ENCODE data around the gene EYA2.

The EYA2 gene

DNA sequence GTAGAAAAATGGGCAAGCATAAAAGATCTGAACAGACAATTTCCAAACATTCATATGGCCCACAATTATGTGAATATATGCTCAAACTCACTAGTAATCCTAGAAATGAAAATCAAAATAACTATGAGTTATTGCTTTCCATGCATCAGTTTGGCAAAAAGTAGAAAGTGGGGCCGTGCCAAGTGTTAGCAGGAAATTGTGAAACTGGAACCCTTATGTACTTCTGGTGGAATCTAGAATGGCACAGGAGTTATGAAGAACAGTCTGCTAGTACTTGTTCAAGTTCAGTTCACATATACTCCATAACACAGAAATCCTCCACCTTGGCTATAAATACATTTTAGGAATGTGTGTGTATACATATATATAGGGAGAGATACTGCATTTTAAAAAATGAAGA, 89.8 kb downstream of the EYA2 start:
- DNase-seq, result no peak

DNA sequence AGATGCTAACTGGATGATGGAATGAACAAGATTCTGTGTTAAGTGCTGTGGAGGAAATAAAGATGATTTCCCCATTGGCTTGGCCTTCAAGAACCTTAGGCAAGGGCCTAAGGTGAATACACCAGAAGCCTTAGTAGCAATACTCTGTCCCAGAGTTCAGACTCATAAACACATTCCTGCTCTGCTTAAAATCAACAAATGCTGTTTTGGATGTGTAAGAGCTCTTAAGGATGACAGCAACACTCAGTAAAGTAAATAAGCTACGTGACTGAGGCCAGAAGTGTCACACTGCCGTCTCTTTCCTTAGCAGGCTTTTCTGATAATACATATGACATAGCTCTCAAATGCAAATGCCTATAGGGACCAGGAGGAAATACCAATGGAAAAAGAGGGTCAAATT, 90.6 kb downstream of the EYA2 start:
- DNase-seq, result no peak

DNA sequence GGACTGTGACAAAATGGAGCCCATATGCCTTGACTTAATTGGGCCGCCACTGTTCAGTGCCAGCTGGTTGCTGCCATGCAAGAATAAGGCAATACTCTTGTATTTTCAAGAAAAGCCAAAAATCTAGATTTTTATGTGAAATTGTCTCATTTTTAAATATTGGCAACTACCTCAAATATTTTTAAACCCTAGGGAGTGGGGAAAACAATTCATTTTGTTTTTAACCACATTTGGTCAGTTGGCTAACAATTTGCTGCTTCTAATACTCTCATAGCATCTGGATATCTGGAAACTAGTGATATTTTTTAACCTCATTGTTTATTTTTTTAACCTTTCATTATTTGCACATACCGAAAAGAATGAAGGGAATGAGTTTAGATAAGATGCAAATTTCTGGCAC, 91.0 kb downstream of the EYA2 start:
- DNase-seq, result no peak

DNA sequence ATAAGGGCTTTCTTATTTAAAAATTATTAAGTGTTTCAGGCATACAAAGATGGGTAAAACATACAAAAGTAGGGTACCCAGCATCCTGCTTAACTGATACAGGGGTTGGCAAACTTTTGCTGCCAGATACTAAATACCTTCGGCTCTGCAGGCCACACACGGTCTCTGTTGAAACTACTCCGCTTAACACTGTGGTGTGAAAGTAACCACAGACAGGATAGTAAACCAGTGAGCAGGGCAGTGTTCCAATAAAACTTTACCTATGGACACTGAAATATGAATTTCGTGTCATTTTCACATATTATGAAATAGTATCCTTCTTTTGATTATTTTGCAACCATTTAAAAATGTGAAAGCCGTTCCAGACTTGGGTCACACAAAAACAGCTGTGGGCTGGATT, 92.4 kb downstream of the EYA2 start:
- no peak for DNase-seq

DNA sequence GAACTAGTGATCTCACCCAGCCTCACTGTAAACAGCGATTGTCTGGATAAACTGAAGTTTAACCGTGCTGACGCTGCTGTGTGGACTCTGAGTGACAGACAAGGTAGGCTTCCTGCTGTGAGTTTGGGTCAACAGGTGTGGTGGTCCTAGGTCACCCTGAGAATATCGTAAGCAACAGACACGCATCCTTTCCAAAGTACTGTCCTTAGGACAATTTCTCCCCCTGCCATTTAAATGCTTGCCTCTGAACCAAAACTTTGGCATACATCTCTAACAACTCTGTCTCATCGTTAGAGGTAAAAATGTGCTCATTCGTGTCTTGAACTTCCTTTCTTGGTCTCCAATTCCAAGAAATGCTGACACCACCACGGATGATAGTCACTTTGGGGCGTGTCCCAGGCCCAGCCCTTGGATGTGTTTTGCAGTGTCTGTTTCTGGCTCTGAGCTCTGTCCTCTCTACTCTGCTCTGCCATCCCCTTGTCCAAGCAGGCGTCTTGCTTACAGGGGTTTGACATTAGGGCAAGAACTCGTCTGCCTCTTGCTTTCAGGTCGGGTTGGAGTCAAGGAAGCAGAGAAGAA, 95.5 kb downstream of the EYA2 start:
- no peak for DNase-seq

DNA sequence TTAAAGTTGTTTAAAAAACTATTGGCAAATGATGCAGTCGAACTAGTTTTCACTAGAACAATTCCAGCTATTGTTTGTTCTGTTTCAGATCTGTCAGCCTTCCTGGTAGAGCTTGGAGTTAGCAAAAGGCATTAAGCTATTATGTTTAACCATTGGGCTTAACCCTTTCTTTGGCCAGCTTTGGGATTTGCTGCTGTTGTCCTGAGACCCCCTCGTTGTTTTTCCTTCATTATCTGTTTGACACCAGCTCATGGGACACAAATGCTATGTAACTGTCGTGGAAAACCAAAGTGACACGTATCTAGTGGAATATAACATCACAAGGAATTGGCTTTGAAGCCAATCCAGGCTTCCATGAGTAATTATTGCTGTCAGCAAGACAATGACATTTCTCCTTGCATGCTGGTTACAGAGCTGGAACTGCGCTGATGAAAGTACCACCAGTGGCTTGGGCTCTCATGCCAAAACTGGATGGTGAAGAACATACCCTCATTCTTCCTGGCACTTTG, 96.0 kb downstream of the EYA2 start:
- DNase-seq, result no peak

DNA sequence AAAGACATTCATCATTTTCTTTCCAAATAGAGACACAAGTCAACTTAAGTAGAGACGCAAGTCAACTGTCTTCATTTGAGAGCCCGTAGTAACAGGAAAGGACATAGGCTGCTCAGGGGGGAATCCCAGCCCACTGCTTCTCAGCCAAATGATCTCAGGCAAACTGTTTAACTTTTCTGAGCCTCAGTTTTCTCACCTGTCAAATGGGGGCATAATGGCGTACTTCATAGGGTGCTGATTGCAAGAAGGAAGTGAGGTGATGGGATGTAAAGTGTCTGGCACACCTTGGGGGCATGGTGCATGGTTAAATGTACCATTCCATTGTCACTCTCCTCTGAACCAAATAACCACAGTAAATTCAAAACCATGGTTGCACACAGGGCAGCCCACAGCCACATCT, 96.5 kb downstream of the EYA2 start:
- no peak for DNase-seq

DNA sequence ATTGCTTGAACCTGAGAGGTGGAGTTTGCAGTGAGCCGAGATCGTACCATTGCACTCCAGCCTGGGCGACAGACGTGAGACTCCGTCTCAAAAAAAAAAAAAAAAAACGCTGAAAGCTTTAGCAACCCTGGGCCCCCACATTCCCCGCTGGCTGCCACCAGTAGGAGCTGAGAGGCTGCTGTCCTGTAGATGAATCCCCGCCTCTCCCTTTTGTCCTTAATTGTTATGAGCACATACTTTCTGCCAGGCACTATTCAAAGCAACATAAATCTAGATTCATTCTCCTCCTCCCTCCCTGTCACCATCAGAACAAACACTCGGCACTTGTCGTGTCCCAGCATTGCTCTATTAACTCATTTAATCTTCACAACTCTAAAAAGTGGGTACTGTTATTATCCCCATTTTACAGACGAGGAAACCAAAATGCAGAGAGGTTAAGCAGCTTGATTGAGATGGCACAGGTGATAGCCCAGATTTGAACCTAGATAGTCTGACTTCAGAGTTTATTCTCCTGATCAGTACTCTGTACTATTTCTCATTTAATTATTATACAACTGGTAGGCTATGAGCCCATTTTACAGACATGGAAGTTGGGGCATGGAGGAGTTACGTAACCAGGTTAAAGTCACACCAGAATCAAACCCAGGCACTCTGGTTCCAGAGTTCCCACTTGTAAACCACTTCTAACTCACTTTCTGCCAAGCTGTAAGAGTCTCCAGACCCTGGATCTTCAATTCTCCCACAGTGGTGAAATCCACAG, 97.4 kb downstream of the EYA2 start:
- no peak for DNase-seq

DNA sequence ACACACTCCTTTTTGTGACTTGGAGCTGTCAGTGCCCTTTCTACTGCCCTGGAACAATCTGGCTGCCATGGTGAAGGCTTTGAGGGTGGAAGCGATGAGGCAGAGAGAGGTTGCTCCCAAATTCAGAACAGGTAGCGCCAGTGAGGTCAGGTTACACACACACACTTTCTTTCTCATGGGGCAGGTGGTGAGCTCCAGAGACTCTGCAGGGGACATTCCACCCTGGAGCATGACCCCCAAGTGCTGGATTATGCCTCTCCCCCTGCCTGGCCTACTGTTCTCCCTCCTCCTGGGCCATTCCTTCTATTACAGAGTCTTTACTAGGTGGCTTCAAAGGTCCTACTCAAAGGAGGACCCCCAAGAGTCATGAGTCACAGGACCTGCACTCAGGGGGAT, 98.0 kb downstream of the EYA2 start:
- no peak for DNase-seq

DNA sequence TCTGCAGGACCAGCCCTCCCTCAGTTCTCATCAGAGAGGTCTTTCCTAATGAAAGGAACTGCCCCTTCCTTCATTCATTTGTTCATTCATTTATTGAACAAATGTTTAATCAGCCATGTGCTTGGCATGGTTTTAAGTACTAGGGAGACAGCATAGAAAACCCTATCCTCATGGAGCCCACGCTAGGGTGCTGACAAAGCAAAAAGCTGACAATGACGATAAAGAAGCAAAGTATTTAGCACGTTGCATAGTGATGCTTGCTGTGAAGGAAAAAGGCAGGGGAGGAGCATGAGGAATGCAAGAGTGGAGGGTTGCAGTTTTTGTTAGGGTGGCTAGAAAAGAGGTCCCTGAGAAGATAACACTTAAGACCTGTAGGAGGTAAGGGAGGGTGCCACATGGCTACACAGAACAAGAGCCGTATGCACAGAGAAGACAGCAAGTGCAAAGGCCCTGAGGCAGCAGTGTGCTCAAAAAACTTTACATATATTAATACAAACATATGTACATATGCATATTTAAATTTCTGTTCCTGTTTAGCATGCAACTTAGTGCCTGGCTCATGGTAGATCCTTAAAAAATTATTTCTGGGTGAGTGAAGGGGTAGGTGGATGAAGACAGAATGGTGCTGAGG, 98.9 kb downstream of the EYA2 start:
- no peak for DNase-seq

DNA sequence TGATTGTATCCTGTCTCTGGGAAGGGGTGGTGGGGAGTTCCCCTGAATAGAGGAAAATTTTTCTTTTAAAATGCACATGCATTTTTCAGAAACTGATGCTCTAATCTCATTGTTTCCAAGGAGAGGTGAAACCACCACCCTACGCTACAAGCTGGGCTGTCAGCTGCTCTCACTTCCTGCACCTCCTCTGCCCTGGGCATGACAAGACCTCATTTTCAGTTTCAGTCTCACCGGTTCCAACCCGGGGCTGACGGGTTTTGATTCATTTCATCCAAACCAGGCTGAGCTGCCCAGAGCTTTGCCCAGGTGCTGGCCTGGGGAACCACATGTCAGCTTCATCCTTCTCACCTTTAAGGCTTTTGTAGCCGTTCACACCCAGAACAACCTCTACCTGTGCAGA, 99.7 kb downstream of the EYA2 start:
- no peak for DNase-seq

DNA sequence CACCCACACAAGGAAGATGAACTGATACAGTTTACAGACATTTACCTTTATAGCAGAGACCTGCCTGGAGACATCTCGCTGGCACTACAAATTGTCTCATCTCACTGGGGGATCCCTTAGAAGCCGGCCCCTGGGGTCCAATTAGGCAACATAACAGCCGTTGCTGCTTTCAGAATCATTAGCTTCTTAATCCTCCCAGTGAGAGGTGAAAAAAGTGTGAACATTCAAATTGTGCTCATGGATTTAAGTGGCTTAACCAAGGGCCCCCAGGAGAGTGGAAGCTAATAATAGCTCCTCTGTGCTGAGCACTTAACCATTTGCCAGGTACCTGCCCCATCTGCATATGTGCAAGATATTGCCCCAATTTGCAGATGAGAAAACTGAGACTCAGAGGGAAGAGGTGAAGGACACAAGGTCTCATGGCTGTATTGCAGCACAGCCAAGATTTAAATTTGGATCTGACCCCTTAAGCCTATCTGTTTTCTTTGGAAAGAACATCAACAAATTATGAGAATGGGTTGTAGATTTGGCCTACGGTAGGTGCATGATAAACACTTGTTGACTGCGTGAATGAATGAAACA, 101.0 kb downstream of the EYA2 start:
- no peak for DNase-seq

DNA sequence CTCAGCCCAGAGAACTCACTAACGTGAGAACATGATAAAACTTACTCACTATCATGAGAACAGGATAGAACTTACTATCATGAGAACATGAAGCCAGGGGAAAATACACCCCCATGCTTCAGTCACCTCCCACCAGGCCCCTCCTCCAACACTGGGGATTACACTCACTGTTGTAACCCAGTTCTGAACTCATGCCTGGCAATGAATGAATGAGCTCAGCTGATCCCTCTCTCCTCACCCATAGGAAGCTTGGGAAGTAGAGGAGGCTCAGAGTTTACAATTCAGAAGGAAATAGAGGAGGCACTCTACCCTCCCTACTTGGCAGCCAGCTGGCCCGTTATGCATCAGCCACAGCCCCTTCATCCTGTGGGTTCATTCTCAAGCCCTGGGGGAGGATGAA, 102.5 kb downstream of the EYA2 start:
- DNase-seq, result no peak

DNA sequence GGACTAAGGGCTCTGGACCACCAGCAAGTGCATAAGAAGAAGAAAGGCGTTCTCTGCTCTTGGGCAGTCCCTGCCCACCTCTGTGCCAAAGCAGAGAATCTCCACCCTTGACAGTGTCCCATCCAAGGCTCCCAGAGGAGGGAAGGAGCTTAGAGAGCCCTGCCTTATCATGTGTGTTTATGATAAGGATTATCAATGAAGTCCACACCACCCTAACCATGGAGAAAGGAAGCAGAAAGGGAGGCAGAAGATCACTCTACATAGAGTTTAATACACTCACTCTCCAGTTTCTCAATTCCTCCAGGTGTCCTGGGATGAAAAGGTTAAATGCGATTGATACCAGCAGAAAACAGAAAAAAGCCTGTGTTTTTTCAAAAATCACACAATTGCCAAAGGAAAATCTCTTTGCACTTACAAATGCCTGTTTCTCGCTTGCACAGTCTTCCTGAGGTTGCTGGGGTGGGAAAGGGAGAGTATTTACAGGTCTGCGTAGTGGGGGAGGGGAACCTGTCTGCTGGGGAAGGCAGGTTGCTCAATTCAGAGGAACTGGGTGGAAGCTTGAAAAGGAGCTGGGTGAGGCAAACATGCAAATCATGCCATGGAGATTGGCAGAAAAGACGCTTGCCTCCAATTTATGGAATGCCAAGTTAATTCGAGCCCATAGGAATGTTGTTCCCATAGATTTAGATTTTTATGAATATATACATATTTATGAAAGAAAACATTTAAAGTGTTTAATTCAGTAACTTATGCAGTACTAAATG, 104.0 kb downstream of the EYA2 start:
- DNase-seq, result no peak

DNA sequence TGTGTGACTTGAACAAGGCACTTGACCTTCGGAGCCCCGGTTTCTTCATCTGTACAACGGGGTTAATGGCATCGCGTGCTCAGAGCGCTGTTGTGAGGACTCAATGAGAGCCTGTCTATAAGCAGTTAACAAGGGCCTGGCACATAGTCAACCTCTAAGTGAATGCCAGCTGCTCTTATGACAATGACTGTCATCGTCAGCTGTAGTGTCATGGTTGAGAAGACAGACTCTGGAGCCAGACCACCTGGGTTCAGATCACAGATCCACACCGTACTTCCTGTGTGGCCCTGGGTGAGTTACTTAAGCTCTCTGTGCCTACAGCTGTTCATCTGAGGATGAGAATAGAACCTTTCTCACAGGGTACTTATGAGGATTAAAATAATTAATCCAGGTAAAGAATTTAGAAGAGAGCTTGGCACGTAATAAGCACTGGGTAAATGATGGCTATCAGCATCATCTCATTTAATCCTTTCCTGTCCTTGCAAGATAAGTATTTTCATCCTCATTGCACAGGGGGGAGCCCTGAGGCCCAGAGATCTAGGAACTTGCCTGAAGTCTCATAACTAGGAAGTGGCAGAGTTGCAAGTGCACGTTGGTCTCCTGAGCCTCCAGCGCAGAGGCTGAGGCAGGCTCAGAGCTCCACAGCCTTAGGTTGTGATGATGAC, 105.3 kb downstream of the EYA2 start:
- no peak for DNase-seq

DNA sequence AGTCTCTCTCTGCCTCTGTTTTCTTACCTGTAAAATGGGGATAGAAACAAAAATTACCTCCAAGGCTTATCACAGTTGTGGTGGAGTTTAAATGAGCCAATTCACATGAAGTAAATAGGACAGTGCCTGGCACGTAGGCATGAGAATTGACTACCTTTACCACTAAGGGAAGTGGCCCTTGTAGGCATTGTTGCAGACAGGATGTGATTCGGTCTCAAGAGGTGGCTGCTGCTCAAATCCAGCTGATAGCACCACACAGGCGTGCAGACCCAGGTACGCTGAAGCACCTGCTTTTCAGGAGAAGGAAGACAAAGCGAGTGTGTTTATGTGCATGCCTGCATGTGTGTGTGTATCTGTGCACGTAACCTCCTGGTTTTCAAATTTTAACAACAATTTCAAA, 108.6 kb downstream of the EYA2 start:
- no peak for DNase-seq

DNA sequence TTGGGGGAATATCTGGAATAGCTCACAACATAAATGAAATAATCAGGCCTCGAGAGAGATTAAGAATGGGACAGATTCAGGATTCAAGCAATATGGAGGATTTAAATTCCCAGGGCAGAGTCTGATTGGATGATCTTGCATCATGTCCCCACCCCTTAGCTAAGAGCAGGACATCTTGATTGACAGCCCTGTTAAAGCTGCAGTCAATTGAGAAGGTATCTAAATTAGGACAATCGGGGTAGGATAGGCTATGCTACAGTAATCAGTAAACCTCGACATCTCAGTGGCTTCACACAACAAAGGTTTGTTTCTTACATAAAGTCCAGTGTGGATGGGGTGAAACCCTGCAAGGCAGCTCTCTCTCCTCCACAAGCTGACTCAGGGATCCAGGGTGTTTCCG, 109.5 kb downstream of the EYA2 start:
- no peak for DNase-seq

DNA sequence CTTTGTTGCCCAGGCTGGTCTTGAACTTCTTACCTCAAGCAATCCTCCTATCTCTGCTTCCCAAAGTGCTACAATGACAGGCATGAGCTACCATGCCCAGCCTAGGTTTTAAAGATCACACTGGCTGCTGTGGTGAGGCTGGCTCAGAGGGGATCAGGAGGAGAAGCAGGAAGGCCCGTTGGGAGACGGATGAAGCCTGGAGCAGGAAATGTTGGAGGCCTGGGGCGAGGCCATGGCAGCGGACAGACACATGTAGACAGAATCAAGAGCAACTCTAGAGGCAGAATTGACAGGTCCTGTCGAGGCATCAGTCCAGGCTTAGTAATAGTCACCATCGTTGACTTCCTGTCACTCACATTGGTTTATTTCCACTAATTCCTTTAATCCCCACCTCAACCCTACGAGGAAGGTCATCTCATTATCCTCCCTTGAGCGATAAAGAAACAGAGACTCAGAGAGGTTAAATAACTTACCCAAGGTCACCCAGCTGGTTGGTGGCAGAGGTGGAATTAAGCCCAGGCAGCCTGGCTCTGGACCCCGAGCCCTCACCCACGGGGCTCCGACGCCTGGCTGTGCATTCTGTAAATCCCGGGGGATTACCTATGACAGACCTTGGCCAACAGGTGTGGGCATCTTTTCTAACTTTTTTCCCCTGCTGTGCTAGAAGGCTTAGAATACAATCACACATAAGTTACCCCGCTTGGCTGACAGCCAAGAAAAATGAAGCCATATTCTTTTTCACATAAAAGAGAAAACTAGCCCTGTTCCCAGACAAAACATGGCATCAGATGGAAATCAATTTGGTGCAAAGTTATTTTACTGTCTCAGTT, 113.4 kb downstream of the EYA2 start:
- DNase-seq, result no peak

DNA sequence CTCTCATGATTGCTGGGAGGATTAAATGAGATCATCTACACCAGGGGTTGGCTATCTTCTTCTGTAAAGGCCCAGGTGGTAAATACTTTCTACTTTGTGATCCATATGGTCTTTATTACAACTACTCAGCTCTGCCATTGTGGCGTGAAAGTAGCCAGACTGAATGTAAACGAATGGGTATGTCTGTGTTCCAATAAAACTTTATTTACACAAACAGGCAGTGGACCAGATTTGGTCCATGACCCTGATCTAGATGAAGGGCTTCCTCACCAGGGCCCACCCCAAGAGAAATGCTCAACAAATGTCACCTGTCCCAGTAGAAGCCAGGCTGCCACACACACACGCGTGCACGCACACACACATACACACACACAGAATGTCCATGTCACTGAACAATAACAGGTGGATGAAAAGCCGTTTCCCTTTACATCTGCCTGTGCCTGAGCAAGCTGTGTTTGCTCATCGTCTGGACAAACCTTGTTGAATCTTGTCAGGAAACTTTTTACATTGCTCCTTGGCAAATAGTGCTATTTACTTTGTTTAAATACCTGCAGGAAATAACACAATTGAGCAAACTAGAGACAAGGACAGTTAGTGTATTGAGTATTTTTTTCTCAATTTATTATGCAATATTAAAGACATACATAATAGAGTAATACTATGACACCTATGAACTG, 114.3 kb downstream of the EYA2 start:
- no peak for DNase-seq

DNA sequence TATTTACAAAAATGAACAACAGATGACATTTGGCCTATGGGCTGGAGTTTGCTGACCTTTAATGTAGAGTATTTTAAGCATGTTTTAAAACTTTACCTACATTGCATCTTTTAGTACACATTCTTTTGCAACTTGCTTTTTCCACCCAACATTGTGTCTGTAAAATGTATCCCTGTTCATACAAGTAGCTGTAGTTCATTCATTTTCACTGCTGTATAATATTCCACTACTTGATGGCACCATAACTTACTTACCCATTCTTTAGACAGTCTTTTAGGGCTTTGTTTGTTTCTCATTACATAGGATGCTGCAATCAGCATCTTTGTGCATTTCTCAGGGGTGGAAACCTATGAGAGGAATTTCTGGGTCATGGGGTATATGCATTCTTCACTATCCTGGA, 115.1 kb downstream of the EYA2 start:
- no peak for DNase-seq

DNA sequence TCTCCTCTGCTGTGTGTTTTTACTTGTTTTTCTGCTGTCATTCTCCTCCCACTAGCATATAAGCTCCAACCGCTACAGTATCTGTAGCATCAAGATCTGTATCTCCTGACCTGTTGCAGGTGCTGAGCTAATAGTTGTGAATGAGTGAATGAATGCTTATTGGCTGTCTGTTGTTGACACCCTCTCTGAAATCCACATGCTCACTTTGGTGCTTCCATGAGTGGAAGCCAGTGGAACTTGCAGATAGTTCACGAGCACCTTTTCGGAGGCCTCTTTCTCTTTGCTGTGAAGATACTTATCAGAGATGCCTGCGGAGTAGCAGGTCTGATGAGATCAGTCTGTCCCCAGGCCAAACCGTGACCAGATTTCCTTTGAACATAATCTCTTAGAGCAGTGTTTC, 117.3 kb downstream of the EYA2 start:
- DNase-seq, result no peak
